ENCODE results near the gene THUMPD3.

GRCh38 chr3:9400616-9401015, 37.8 kb downstream of the THUMPD3 start:
- no peak for TF ChIP-seq CTCF (IDR thresholded peaks at IDR 0.05)
- TF ChIP-seq POLR2AphosphoS5 (IDR thresholded peaks at IDR 0.05) = no peak

All from breast epithelium (tissue), 3 donors.